Measurements from ENCODE around the gene KDM5B. TPM values are rescaled to one million over a fixed set of nuclear protein-coding genes. Genes with fewer than 3 reads are reported as not detected.

KDM5B gene
- polyA plus RNA-seq, 1 donor from 2014 or later: 88.4 TPM

DNA sequence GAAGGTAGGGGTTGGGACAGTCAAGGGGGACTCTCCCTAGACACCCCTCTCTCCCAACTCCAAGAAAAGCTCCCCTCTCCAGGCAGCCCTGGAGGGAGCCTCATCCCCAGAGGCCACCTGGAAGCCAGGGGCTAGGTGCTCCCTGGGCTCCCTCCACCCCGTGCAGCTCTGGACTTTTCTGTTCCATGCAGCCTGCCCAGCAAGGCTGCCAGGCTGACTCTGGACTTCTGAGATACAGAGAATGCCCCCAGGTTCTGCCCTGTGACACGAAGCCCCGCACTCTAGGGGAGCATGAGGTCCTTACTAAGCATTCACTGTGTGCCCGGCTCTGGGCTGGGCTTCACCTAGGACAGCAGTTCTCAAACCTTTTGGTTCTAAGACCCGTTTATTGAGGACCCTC lies 108.2 kb downstream of the KDM5B start:
- H3K9me3 ChIP-seq (ENCODE audit: low read length): no peaks in the 10 kb centered on the region
- no peak overlapping the region for H2AFZ ChIP-seq (ENCODE audit: low read depth, low read length)
- H3K4me3 ChIP-seq (ENCODE audit: low read length): no peak overlapping the region
- H3K36me3 ChIP-seq (ENCODE audit: insufficient read depth, low read length): no peaks in the 10 kb centered on the region
- no peaks in the 10 kb centered on the region for H3K79me2 ChIP-seq (replicated peaks; ENCODE audit: insufficient read depth, low read length)
- H4K20me1 ChIP-seq (ENCODE audit: insufficient read depth): no peaks in the 10 kb centered on the region
- H3K9me2 ChIP-seq (ENCODE audit: insufficient read depth, low read length): no peaks in the 10 kb centered on the region
- TF ChIP-seq EP300 (conservative IDR thresholded peaks at IDR 0.05; ENCODE audit: poor library complexity, severe bottlenecking) (no peak), MXI1 (conservative IDR thresholded peaks at IDR 0.05; ENCODE audit: poor library complexity, severe bottlenecking) (no peak), TAF1 (IDR thresholded peaks at IDR 0.05; ENCODE audit: low read depth) (no peak), RAD21 (conservative IDR thresholded peaks at IDR 0.05) (no peak), POLR2AphosphoS5 (IDR thresholded peaks at IDR 0.05) (no peak), EZH2 (IDR thresholded peaks at IDR 0.05; ENCODE audit: borderline replicate concordance, insufficient read depth, low read length, poor library complexity, severe bottlenecking) (no peak), SMC3 (conservative IDR thresholded peaks at IDR 0.05; ENCODE audit: poor library complexity) (no peak)
- TF ChIP-seq, protein P1, sequence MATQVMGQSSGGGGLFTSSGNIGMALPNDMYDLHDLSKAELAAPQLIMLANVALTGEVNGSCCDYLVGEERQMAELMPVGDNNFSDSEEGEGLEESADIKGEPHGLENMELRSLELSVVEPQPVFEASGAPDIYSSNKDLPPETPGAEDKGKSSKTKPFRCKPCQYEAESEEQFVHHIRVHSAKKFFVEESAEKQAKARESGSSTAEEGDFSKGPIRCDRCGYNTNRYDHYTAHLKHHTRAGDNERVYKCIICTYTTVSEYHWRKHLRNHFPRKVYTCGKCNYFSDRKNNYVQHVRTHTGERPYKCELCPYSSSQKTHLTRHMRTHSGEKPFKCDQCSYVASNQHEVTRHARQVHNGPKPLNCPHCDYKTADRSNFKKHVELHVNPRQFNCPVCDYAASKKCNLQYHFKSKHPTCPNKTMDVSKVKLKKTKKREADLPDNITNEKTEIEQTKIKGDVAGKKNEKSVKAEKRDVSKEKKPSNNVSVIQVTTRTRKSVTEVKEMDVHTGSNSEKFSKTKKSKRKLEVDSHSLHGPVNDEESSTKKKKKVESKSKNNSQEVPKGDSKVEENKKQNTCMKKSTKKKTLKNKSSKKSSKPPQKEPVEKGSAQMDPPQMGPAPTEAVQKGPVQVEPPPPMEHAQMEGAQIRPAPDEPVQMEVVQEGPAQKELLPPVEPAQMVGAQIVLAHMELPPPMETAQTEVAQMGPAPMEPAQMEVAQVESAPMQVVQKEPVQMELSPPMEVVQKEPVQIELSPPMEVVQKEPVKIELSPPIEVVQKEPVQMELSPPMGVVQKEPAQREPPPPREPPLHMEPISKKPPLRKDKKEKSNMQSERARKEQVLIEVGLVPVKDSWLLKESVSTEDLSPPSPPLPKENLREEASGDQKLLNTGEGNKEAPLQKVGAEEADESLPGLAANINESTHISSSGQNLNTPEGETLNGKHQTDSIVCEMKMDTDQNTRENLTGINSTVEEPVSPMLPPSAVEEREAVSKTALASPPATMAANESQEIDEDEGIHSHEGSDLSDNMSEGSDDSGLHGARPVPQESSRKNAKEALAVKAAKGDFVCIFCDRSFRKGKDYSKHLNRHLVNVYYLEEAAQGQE (IDR thresholded peaks at IDR 0.05; ENCODE audit: borderline replicate concordance): no peak
- TF ChIP-seq, protein P2, sequence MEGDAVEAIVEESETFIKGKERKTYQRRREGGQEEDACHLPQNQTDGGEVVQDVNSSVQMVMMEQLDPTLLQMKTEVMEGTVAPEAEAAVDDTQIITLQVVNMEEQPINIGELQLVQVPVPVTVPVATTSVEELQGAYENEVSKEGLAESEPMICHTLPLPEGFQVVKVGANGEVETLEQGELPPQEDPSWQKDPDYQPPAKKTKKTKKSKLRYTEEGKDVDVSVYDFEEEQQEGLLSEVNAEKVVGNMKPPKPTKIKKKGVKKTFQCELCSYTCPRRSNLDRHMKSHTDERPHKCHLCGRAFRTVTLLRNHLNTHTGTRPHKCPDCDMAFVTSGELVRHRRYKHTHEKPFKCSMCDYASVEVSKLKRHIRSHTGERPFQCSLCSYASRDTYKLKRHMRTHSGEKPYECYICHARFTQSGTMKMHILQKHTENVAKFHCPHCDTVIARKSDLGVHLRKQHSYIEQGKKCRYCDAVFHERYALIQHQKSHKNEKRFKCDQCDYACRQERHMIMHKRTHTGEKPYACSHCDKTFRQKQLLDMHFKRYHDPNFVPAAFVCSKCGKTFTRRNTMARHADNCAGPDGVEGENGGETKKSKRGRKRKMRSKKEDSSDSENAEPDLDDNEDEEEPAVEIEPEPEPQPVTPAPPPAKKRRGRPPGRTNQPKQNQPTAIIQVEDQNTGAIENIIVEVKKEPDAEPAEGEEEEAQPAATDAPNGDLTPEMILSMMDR (IDR thresholded peaks at IDR 0.05; ENCODE audit: poor library complexity, severe bottlenecking): no peak
- H3K9ac ChIP-seq (ENCODE audit: low read length): no peak overlapping the region
- no peak overlapping the region for H3K27ac ChIP-seq (ENCODE audit: low read length)
- H3K27me3 ChIP-seq (ENCODE audit: insufficient read depth, low read depth, low read length): peaks cover 19% of the 10 kb centered on the region
- no peak overlapping the region for H3K4me2 ChIP-seq (ENCODE audit: low read length)
- no peaks in the 10 kb centered on the region for H3F3A ChIP-seq (ENCODE audit: insufficient read depth, low read length, poor library complexity, severe bottlenecking)

DNA sequence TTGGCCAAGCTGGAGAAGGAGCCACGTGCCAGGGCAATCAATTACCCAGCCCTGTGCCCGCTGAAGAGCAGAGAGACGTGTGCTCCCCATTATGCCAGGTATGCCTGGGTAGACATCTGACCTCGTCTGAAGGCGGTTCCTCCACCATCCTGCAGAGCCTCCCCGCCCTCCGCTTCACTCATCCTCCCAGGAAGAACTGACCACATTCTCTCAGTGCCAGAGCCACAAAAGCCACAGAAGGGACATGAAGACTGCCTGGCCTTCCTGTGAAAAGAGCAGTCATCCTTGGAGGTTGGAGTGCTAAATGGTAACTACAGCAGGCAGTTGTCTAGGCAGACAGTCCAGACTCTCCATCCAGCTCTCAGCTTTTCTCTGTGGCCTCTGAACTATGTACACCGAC lies 109.9 kb downstream of the KDM5B start:
- TF ChIP-seq, protein P1 (IDR thresholded peaks at IDR 0.05; ENCODE audit: borderline replicate concordance): no peak
- TF ChIP-seq, protein P2 (IDR thresholded peaks at IDR 0.05; ENCODE audit: poor library complexity, severe bottlenecking): no peak
- TF ChIP-seq TAF1 (IDR thresholded peaks at IDR 0.05; ENCODE audit: low read depth): no peak
- no peak for TF ChIP-seq MXI1 (conservative IDR thresholded peaks at IDR 0.05; ENCODE audit: poor library complexity, severe bottlenecking)
- TF ChIP-seq SMC3 (conservative IDR thresholded peaks at IDR 0.05; ENCODE audit: poor library complexity): no peak
- no peak for TF ChIP-seq POLR2AphosphoS5 (IDR thresholded peaks at IDR 0.05)
- Histone ChIP-seq H3K27ac (ENCODE audit: low read length) (no peak overlapping the region), H3K27me3 (ENCODE audit: insufficient read depth, low read depth, low read length) (peaks cover 12% of the 10 kb centered on the region)

More for the DNA sequence above, 109.9 kb downstream of the KDM5B start:
- no peak overlapping the region for H3K4me2 ChIP-seq (ENCODE audit: low read length)
- H3K4me3 ChIP-seq (ENCODE audit: low read length): no peak overlapping the region
- H2AFZ ChIP-seq (ENCODE audit: low read depth, low read length): no peak overlapping the region
- H3F3A ChIP-seq (ENCODE audit: insufficient read depth, low read length, poor library complexity, severe bottlenecking): no peaks in the 10 kb centered on the region
- no peaks in the 10 kb centered on the region for H3K36me3 ChIP-seq (ENCODE audit: insufficient read depth, low read length)
- no peaks in the 10 kb centered on the region for H4K20me1 ChIP-seq (ENCODE audit: insufficient read depth)
- H3K9me3 ChIP-seq (ENCODE audit: low read length): no peaks in the 10 kb centered on the region
- H3K9ac ChIP-seq (ENCODE audit: low read length): no peak overlapping the region
- H3K79me2 ChIP-seq (replicated peaks; ENCODE audit: insufficient read depth, low read length): no peaks in the 10 kb centered on the region
- H3K9me2 ChIP-seq (ENCODE audit: insufficient read depth, low read length): no peaks in the 10 kb centered on the region

All from neural cell (in vitro differentiated cells).